HG02852 (cell line): Measurements from ENCODE around the gene CIB1.

Experiments used
- ATAC-seq: cut with Tn5 transposase; IDR thresholded peaks from one replicate; pipeline ENCODE4 v1.9.1; 2021; ENCODE audit warnings: mild to moderate bottlenecking, moderate library complexity; ENCODE audit not compliant: unreplicated experiment

The CIB1 gene

DNA sequence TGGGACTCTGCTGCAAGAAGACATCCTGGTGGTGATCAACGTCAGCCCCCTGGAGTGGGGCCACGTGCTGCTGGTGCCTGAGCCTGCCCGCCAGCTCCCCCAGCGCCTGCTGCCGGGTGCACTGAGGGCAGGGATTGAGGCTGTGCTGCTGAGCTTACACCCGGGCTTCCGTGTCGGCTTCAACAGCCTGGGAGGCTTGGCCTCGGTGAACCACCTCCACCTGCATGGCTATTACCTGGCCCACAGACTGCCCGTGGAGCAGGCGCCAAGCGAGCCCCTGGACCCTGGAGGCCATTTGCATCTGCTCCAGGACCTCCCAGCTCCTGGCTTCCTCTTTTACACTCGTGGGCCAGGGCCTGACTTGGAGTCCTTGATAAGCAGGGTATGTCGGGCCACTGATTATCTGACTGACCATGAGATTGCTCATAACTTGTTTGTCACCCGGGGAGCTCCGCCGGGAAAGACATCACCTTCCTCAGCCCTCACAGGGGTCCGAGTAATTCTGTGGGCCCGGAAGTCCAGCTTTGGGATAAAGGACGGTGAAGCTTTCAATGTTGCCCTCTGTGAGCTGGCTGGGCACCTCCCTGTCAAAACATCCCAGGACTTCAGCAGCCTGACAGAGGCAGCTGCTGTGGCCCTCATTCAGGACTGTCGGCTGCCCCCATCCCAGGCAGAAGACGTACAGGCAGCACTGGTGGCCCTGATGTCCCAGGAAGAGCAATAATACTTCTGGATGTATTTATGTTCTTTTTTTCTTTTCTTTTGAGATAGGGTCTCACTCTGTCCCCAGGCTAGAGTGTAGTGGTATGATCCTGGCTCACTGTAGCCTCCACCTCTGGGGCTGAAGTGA, 7.8 kb upstream of the CIB1 start:
- no peak for ATAC-seq

DNA sequence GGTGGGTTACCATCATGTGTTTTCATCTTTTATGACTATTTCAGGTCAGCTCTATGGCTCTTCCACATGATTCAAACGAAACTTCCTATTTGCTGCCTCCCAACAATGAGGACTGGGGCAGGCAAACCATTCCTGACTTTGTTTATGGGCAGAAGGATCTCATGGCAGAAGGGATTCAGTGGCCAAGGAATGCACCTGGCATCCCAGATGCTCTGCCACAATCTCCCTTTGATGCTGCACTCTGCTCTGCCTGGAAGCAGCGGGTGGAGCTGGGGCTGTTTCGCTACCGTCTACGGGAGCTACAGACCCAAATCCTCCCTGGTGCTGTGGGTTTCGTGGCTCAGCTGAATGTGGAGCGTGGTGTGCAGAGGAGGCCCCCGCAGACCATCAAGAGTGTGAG, 7.1 kb upstream of the CIB1 start:
- ATAC-seq, result no peak

DNA sequence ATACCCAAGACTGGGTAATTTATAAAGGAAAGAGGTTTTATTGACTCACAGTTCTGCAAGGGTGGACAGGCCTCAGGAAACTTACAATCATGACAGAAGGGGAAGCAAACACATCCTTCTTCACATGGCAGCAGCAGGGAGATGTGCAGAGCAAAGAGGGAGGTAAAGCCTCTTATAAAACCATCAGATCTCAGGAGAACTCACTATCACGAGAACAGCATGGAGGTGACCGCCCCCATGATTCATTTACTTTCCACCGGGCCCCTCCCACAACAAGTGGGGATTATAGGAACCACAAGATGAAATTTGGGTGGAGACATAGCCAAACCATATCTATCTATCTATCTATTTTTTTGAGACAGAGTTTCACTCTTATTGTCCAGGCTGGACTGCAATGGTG, 5.6 kb upstream of the CIB1 start:
- no peak for ATAC-seq

DNA sequence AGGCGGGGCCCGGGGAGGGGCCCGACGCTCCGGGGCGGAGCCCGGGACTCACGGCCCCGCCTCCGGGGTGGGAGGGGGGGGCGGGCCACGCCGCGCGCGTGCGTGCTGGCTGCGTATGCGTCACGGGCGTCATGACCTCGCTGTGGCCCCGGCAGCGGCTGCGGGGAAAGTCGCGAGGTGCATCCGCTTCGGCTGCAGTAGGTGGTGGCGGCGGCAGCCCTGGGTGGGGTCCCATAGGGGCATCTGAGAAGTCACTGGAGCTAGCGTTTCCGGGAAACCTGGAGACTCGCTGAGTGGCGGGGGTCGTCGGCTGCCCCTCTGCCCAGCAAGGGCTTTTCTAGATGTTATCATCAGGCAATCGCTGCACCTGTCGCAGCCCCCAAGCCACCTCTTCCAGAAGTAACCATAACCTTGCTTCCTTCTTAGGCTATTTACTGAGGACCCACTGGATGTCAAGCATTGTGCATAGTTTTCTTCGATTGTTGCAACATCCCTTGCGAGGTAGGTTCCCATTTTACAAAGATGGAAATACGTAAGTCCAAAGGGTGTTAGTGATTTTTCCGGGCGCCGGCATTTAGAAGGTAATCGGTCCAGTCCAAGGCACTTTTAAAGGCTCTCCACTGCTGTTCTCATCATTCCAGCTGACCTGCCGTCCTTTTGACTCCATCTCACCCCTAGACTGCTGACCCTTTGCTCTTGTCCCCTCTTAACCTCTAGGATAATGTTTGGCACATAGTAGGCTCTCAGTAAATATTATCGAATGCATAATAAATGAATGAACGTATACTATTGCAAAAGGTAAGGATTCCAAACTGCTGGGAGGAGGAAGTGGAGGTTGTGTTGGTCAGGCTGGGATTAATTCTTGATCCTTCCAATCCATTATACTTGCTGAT, 601 bp upstream of the CIB1 start, which contains the start of gene GDPGP1:
GDPGP1 (plus strand) TSS at position 114 of the 893 bp plus-strand sequence. CDS start 6,700 bp downstream, outside the sequence.
- peak; percentile 54 for ATAC-seq

DNA sequence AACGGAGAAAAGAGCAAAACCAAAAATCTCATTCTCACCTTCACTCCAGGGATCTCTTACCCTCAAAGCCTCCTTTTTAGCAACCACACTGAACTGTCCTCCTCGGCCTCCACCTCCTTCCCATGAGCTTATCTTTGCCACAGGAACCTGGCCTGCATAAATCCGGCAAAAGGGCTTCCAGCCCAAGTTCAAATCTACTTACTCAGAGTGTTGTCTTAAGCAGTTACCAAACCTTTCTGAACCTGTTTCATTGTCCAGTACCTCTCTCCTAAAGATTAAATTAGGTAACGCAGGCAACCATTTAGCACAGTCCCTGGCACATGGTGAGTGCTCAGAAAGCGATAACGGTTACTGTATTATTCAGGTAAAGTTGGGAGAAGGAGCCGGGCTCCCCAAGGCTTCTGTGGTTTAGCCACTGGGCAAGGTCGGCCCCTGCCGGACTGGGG, 777 bp downstream of the CIB1 start:
- ATAC-seq, result no peak

DNA sequence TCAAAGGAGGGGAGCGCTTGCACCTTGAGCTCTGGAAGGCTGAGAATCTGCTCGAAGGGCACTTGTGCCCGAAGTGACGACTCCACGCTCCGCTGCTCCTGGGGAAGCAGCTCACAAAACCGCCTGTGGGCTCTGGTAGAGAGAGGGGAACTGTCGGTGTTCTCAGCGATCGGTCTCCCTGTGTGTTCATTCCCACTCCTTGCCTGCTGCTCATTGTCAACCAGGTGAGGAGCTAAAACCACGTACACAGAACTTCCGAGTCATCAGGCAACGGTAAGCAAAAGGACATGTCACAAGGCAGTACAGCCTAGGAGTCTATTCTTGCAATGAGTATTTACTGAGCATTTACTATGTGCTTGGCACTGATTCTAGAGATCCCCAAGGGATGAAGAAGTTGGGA, 1.5 kb downstream of the CIB1 start:
- ATAC-seq, result no peak

DNA sequence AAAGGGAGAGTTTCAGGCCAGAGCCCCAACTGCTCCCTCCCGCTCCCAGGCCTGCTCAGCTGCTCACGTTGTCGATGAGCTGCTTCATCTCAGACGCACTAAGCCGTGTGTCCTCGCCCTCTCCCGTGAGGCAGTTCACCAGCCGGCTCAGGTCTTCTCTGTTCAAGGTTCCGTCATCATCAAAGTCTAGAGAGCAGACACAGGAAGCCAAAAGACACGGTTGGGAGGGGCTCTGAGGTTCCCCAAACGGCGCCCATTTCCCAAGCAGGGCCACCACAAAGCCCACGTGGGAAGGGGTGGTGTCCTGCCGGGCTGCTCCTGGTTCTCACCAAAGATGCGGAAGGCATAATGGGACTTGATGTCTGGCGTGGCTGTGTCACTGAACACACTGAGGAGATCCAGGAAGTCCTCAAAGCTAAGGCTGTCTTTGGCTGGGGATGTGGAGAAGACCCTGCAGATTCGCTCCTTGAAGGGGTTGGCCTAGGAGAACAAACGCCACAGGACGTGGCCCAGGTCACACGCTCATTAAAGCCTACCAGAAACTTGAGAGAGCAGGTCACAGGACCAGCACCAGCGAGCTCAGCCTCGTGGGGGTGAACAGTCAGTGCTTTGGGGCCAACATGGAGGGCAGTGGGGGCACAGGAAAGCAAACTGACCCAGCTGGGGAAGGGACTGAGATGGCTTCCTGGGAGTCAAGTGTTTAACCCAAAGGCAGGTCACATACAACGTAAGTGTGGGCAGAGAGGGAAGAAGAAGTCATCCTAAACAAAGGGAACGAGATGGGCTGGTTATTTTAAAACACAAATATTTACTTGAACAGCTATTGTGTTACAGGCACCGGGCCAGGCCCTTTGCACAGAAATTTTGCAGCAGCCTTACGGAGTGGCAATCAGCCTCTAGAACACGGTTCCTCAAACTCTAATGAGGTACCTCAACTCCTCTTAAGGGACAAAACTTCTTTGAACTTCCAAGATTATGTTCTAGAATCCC, 2.4 kb downstream of the CIB1 start:
- ATAC-seq, result no peak

DNA sequence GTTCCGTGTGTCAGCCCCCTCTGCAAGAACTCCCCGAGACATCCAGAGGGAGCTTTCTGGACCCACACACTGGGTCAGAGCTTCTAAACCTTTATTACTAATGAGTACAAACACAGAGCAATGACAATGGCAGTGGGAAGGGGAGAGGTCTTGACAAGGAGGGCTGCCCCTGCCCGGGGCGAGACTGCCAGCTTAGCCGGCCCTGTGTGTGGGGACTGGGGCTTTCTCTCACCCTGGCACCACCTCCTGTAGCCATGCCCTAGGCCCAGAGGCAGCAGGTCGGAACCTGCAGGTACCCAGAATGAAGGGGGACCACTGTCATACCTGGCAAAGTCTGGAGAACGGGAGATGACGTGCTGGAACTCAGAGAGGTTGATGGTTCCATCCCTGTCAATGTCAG, 3.1 kb downstream of the CIB1 start:
- no peak for ATAC-seq

- no peak for ATAC-seq
These were observed 3.7 kb downstream of the CIB1 start for GRCh38 chr15:90230071-90230494.

DNA sequence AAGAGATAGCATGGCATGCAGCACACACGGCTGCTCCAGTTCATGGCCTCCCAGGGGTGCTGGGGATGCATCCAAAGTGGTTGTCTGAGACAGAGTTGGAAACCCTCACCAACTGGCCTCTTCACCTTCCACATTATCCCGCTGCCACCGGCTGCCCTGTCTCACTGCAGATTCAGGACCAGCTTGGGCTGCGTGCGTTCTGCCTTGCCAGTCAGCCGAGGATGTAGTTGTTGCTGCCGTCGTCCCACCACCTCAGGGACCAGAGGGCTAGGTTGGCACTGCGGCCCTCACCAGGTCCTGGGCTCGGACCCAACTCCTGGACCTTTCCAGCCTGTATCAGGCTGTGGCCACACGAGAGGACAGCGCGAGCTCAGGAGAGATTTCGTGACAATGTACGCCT, 4.8 kb downstream of the CIB1 start:
- no peak for ATAC-seq

- no peak for ATAC-seq
These were observed 5.6 kb downstream of the CIB1 start for GRCh38 chr15:90227816-90228772.

DNA sequence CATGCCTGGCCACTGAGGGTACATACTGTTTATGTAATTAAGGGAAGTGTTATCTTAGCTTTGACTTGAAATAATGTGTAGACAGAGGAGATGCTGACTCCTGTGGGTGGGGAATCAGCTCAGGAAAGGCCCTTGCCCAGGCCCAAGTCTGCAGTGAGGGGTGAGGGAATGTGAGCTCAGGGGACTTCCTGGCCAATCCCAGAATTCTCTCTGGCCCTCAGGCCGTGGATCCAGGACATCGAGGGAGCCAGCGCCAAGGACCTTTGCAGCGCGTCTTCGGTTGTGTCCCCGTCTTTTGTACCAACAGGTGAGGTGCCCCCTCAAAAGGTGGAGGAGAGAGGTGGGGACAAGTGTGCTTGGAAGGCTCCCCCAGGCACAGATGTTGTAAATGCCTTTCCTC, 6.4 kb downstream of the CIB1 start:
- ATAC-seq, result no peak

DNA sequence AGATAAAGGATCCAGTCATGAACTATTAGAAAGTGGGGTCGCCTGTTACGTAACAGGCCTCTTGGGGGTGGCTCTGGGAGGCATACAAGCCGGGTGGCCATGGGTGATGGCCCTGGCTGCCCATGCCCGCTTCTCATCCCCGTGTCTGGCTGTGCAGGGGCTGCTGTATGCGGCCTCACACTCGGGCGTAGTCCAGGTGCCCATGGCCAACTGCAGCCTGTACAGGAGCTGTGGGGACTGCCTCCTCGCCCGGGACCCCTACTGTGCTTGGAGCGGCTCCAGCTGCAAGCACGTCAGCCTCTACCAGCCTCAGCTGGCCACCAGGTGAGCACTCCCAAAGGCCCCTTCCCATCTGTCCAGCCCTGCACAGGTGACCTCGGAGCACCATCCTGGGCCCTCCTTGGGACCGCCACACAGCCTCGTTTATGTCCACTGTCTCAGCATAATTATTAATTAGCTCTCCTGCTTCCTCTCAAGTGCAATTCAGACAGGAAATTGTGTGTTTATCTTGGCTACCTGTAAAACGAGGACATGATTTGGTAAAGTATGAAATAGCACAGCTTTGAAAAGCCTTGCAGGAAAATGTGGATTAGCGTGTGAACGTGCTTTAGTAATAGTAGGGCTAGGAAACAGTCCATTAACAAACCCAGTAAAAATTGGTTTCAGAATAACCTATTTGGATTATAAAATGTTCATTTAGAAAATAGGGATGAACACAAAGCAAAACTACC, 8.1 kb downstream of the CIB1 start:
- no peak for ATAC-seq

DNA sequence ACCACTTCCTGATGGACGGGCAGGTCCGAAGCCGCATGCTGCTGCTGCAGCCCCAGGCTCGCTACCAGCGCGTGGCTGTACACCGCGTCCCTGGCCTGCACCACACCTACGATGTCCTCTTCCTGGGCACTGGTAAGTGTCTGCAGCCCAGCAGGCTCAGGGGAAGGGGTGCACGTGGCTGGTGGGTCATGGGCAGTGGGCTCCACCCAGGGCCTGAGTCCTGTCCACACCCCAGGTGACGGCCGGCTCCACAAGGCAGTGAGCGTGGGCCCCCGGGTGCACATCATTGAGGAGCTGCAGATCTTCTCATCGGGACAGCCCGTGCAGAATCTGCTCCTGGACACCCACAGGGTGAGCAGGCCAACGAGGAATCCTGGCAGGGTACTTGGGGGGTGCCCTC, 8.7 kb downstream of the CIB1 start:
- no peak for ATAC-seq

DNA sequence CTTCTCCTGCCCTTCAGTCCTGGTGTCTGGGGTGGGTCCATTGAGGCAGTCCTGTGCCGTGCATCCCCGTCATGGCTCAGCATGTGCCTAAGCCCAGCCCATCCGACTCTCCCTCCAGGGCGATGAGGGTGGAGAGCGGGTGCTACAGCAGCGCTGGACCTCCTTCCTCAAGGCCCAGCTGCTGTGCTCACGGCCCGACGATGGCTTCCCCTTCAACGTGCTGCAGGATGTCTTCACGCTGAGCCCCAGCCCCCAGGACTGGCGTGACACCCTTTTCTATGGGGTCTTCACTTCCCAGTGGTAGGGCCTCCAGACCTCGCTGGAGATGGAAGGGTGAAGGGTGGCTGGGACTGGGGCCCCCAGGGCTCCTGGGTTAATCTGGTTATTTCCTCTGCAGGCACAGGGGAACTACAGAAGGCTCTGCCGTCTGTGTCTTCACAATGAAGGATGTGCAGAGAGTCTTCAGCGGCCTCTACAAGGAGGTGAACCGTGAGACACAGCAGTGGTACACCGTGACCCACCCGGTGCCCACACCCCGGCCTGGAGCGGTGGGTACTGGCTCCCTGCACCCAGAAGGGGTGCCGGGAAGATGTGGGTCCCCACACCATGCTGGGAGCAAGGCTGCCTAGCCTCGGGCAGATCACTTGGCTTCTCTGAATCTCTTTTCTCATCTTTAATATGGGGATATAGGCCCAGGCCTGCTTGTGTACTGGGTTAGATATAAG, 10.1 kb downstream of the CIB1 start:
- ATAC-seq, result no peak

GRCh38 chr15:90222547-90222946, 11.2 kb downstream of the CIB1 start:
- no peak for ATAC-seq

GRCh38 chr15:90221246-90221900, 12.4 kb downstream of the CIB1 start:
- ATAC-seq, result no peak
